GM12875 (cell line): ENCODE data around the gene WDR90.

Source experiments
- H3K4me3 ChIP-seq: one replicate; pipeline ENCODE4 v1.5.1; 2011; ENCODE audit warnings: low read depth, low read length, control low read depth
- TF ChIP-seq, protein P1 (sequence below): IDR thresholded peaks from 2 replicates; pipeline ENCODE4 v1.5.1; 2011; ENCODE audit warnings: low read depth, mild to moderate bottlenecking, control low read depth, inconsistent platforms, low read length, moderate library complexity, borderline replicate concordance; ENCODE audit not compliant: insufficient read depth

WDR90 gene

GRCh38 chr16:641326-642188, 7.6 kb upstream of the WDR90 start, which contains the start of gene MCRIP2:
MCRIP2 (plus strand) TSS chr16:641828; CDS start chr16:641992, 164 bp downstream.
- H3K4me3 ChIP-seq = peak within 1 kb of the TSS; percentile 63
- TF ChIP-seq, protein P1, sequence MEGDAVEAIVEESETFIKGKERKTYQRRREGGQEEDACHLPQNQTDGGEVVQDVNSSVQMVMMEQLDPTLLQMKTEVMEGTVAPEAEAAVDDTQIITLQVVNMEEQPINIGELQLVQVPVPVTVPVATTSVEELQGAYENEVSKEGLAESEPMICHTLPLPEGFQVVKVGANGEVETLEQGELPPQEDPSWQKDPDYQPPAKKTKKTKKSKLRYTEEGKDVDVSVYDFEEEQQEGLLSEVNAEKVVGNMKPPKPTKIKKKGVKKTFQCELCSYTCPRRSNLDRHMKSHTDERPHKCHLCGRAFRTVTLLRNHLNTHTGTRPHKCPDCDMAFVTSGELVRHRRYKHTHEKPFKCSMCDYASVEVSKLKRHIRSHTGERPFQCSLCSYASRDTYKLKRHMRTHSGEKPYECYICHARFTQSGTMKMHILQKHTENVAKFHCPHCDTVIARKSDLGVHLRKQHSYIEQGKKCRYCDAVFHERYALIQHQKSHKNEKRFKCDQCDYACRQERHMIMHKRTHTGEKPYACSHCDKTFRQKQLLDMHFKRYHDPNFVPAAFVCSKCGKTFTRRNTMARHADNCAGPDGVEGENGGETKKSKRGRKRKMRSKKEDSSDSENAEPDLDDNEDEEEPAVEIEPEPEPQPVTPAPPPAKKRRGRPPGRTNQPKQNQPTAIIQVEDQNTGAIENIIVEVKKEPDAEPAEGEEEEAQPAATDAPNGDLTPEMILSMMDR = no peak

- TF ChIP-seq, protein P1 = no peak
- H3K4me3 ChIP-seq = peak overlapping the region; percentile 63
Observed at GRCh38 chr16:642189-643049, 6.7 kb upstream of the WDR90 start.

DNA sequence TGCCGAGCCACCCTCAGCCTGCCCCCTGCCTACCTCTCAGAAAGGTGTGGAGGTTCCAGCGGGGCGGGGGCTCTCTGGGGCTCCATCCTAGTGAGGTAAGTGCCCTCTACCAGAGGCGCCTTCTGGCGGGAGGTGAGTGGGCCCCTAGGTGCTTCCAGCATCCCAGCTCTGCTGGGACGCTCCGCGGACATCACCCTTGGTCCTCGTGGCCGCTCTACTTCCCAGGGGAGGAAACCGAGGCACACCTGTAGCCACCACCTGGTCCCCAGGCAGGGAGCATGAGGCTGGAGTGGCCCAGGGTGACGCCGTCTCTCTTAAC, 6.2 kb upstream of the WDR90 start:
- TF ChIP-seq, protein P1 = no peak
- peak overlapping the region; percentile 63 for H3K4me3 ChIP-seq

GRCh38 chr16:644556-644955, 4.6 kb upstream of the WDR90 start:
- TF ChIP-seq, protein P1 = no peak
- H3K4me3 ChIP-seq = no peak overlapping the region

GRCh38 chr16:645852-646678, 3.1 kb upstream of the WDR90 start:
- TF ChIP-seq, protein P1 = no peak
- no peak overlapping the region for H3K4me3 ChIP-seq

GRCh38 chr16:646679-647172, 2.4 kb upstream of the WDR90 start:
- TF ChIP-seq, protein P1 = no peak
- no peak overlapping the region for H3K4me3 ChIP-seq
